Tibial artery (tissue), 4 donors: ENCODE measurements around the gene MARS1.

Experiments used
- DNase-seq, 2 donors: peaks; one replicate each; pipeline ENCODE4 v3.0.0-alpha.2; 2019
- H3K27ac ChIP-seq, 2 donors: fragments of 200-600 bp; sonication (generic) in 1 of 2; 1 replicate in 1 of 2; 2 replicates in 1 of 2; pipeline ENCODE4 v1.5.1; 2018 to 2019; ENCODE audit warnings: mild to moderate bottlenecking in 1 of 2
- H3K27me3 ChIP-seq, 2 donors: fragments of 200-600 bp; sonication (generic) in 1 of 2; one replicate each; pipeline versions ENCODE4 v1.5.1 to v1.6.0; 2016 to 2019
- H3K36me3 ChIP-seq, 3 donors: fragments of 200-600 bp; sonication (generic) in 2 of 3; one replicate each; pipeline ENCODE4 v1.5.1; 2016 to 2019; ENCODE audit warnings: mild to moderate bottlenecking in 2 of 3
- H3K4me1 ChIP-seq, 4 donors: fragments of 200-600 bp; sonication (generic) in 2 of 4; 1 replicate in 3 of 4; 2 replicates in 1 of 4; pipeline ENCODE4 v1.5.1; 2016 to 2019
- H3K4me3 ChIP-seq, 2 donors: fragments of 200-600 bp; sonication (generic) in 1 of 2; 1 replicate in 1 of 2; 2 replicates in 1 of 2; pipeline ENCODE4 v1.5.1; 2018 to 2019; ENCODE audit warnings: mild to moderate bottlenecking in 2 of 2
- H3K9me3 ChIP-seq, 3 donors: fragments of 200-600 bp; sonication (generic) in 1 of 3; one replicate each; pipeline ENCODE4 v1.5.1; 2016 to 2019
- intact Hi-C: fragments of 100-400 bp; cut with DNase I; formaldehyde crosslinking; loops from one replicate; pipeline ENCODE4 v1.15.0; 2023; ENCODE audit warnings: low total_unique reads
- TF ChIP-seq, protein P1 (sequence below), 2 experiments: fragments of 200-600 bp in 1 of 2; fragments of 450-650 bp in 1 of 2; IDR thresholded peaks; one replicate each; pipeline ENCODE4 v1.5.1; 2017 to 2019; ENCODE audit warnings: antibody characterized with exemption in 2 of 2, mild to moderate bottlenecking in 1 of 2, moderate library complexity in 1 of 2

Gene MARS1

DNA sequence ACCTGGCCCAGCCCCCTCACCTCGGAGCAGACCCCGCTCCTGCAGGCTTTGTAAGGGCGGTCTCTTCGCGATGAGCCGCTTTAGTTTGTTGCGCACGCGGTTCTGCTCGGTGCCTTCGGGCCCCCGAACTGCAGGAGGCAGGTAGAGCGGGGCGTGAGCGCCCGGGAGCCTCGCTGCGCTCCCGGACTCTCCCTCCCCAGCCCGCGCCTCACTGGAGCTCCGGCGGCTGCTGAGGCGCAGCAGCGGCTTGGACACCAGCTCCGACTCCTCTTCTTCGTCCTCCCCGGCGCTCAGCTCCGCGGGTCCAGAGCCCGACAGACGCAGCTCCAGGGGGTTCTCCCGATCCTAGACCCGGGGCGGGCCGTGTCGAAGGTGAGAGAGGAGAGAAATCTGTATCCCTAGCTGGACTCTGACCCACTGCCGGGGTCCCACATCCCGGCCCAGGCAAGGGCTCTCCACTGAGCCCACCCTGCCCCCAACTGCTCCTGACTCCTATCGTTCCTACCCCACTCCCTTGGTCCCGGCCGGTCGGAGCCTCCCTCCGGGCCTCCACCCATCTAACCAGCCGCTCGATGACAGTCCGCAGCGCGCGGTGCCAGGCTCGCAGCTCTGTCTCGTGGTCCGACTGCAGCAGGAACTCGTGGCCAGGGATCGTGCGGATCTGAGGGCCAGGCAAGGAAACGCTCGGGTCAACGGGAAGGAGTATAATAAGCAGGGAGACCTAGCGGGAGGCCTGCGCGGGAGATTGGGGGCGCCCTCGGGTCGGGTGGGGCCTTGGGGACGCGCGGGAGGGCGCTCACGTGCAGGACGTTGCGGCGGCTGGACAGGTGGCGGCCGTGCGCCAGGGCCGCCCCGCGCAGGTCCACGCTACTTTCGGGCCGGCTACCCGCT is 12.4 kb upstream of the MARS1 start:
- H3K4me1 ChIP-seq, result peaks cover 0 to 19% (median 14%) of the 10 kb centered on the region in 4 donors
- H3K27ac ChIP-seq, result no peak overlapping the region
- H3K36me3 ChIP-seq, result no peaks in the 10 kb centered on the region
- no peaks in the 10 kb centered on the region for H3K9me3 ChIP-seq
- TF ChIP-seq, protein P1, sequence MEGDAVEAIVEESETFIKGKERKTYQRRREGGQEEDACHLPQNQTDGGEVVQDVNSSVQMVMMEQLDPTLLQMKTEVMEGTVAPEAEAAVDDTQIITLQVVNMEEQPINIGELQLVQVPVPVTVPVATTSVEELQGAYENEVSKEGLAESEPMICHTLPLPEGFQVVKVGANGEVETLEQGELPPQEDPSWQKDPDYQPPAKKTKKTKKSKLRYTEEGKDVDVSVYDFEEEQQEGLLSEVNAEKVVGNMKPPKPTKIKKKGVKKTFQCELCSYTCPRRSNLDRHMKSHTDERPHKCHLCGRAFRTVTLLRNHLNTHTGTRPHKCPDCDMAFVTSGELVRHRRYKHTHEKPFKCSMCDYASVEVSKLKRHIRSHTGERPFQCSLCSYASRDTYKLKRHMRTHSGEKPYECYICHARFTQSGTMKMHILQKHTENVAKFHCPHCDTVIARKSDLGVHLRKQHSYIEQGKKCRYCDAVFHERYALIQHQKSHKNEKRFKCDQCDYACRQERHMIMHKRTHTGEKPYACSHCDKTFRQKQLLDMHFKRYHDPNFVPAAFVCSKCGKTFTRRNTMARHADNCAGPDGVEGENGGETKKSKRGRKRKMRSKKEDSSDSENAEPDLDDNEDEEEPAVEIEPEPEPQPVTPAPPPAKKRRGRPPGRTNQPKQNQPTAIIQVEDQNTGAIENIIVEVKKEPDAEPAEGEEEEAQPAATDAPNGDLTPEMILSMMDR (IDR thresholded peaks at IDR 0.05), result no peak
- intact Hi-C loops, result no loop called here
- no peak for DNase-seq
- peak overlapping the region; percentile 33 to 52 for H3K4me3 ChIP-seq
- H3K27me3 ChIP-seq, result peaks cover 0 to 78% of the 10 kb centered on the region in 2 donors

GRCh38 chr12:57476162-57476992 is 11.5 kb upstream of the MARS1 start:
- Histone ChIP-seq H3K4me3 (peak overlapping the region; percentile 33 to 52), H3K27ac (no peak overlapping the region), H3K4me1 (peaks cover 0 to 19% (median 14%) of the 10 kb centered on the region in 4 donors), H3K9me3 (no peaks in the 10 kb centered on the region), H3K36me3 (no peaks in the 10 kb centered on the region), H3K27me3 (peaks cover 0 to 70% of the 10 kb centered on the region in 2 donors)
- no peak for DNase-seq
- intact Hi-C loops, result no loop called here
- TF ChIP-seq, protein P1 (IDR thresholded peaks at IDR 0.05), result no peak

- intact Hi-C loops, result no loop called here
- peaks cover 0 to 19% (median 14%) of the 10 kb centered on the region in 4 donors for H3K4me1 ChIP-seq
- TF ChIP-seq, protein P1 (IDR thresholded peaks at IDR 0.05), result no peak
- peaks cover 0 to 63% of the 10 kb centered on the region in 2 donors for H3K27me3 ChIP-seq
- no peak for DNase-seq
- no peak overlapping the region for H3K27ac ChIP-seq
- no peaks in the 10 kb centered on the region for H3K36me3 ChIP-seq
- H3K9me3 ChIP-seq, result no peaks in the 10 kb centered on the region
- H3K4me3 ChIP-seq, result peak overlapping the region; percentile 33 to 52
Measured at GRCh38 chr12:57476993-57477709, 10.7 kb upstream of the MARS1 start.

- TF ChIP-seq, protein P1 (IDR thresholded peaks at IDR 0.05), result no peak
- Histone ChIP-seq H3K27ac (no peak overlapping the region), H3K36me3 (no peaks in the 10 kb centered on the region), H3K4me3 (peak overlapping the region; percentile 33 to 52), H3K9me3 (no peaks in the 10 kb centered on the region), H3K27me3 (peaks cover 0 to 62% of the 10 kb centered on the region in 2 donors), H3K4me1 (peaks cover 0 to 19% (median 14%) of the 10 kb centered on the region in 4 donors)
- intact Hi-C loops, result no loop called here
- DNase-seq, result no peak
Measured at GRCh38 chr12:57477710-57478681, 9.9 kb upstream of the MARS1 start.
